ENCODE results near the gene ILK.

DNA sequence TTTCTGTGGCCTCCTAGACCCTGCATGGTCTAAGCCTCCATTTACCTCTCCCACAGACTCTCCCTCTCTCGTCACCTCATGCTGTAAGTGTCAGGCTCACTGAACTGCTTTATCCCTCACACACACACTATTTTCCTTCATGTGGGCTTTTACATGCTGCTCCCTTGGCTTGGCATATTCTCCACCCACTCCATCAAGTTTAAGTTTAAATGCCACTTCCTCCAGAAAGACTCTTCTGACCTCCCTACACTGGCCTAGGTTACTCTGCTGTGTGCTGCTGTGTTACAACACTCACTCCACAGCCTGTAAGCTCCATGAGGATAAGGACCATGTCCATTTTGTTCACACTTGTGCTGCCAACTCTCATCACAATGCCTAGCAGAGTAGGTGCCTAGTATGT, 49.5 kb downstream of the ILK start:
- TF ChIP-seq EZH2 (conservative IDR thresholded peaks at IDR 0.05; ENCODE audit: low read depth, low read length): no peak
- TF ChIP-seq RBFOX2 (IDR thresholded peaks at IDR 0.05; ENCODE audit: low read depth, low read length): no peak
- TF ChIP-seq, protein P1, sequence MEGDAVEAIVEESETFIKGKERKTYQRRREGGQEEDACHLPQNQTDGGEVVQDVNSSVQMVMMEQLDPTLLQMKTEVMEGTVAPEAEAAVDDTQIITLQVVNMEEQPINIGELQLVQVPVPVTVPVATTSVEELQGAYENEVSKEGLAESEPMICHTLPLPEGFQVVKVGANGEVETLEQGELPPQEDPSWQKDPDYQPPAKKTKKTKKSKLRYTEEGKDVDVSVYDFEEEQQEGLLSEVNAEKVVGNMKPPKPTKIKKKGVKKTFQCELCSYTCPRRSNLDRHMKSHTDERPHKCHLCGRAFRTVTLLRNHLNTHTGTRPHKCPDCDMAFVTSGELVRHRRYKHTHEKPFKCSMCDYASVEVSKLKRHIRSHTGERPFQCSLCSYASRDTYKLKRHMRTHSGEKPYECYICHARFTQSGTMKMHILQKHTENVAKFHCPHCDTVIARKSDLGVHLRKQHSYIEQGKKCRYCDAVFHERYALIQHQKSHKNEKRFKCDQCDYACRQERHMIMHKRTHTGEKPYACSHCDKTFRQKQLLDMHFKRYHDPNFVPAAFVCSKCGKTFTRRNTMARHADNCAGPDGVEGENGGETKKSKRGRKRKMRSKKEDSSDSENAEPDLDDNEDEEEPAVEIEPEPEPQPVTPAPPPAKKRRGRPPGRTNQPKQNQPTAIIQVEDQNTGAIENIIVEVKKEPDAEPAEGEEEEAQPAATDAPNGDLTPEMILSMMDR (CRISPR knock-in tag; IDR thresholded peaks at IDR 0.05): no peak
- TF ChIP-seq ZNF382 (CRISPR knock-in tag; IDR thresholded peaks at IDR 0.05; ENCODE audit: borderline replicate concordance): no peak
- no peak for TF ChIP-seq HDAC2 (CRISPR knock-in tag; IDR thresholded peaks at IDR 0.05)
- no peak for TF ChIP-seq MTA3 (CRISPR knock-in tag; IDR thresholded peaks at IDR 0.05)
- TF ChIP-seq, protein P2, sequence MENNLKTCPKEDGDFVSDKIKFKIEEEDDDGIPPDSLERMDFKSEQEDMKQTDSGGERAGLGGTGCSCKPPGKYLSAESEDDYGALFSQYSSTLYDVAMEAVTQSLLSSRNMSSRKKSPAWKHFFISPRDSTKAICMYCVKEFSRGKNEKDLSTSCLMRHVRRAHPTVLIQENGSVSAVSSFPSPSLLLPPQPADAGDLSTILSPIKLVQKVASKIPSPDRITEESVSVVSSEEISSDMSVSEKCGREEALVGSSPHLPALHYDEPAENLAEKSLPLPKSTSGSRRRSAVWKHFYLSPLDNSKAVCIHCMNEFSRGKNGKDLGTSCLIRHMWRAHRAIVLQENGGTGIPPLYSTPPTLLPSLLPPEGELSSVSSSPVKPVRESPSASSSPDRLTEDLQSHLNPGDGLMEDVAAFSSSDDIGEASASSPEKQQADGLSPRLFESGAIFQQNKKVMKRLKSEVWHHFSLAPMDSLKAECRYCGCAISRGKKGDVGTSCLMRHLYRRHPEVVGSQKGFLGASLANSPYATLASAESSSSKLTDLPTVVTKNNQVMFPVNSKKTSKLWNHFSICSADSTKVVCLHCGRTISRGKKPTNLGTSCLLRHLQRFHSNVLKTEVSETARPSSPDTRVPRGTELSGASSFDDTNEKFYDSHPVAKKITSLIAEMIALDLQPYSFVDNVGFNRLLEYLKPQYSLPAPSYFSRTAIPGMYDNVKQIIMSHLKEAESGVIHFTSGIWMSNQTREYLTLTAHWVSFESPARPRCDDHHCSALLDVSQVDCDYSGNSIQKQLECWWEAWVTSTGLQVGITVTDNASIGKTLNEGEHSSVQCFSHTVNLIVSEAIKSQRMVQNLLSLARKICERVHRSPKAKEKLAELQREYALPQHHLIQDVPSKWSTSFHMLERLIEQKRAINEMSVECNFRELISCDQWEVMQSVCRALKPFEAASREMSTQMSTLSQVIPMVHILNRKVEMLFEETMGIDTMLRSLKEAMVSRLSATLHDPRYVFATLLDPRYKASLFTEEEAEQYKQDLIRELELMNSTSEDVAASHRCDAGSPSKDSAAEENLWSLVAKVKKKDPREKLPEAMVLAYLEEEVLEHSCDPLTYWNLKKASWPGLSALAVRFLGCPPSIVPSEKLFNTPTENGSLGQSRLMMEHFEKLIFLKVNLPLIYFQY (CRISPR knock-in tag; IDR thresholded peaks at IDR 0.05; ENCODE audit: borderline replicate concordance): no peak
- no peak for TF ChIP-seq ONECUT2 (CRISPR knock-in tag; IDR thresholded peaks at IDR 0.05)
- TF ChIP-seq, protein P3, sequence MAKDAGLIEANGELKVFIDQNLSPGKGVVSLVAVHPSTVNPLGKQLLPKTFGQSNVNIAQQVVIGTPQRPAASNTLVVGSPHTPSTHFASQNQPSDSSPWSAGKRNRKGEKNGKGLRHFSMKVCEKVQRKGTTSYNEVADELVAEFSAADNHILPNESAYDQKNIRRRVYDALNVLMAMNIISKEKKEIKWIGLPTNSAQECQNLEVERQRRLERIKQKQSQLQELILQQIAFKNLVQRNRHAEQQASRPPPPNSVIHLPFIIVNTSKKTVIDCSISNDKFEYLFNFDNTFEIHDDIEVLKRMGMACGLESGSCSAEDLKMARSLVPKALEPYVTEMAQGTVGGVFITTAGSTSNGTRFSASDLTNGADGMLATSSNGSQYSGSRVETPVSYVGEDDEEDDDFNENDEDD (CRISPR knock-in tag; IDR thresholded peaks at IDR 0.05; ENCODE audit: borderline replicate concordance): no peak
- no peak for TF ChIP-seq MAFK (conservative IDR thresholded peaks at IDR 0.05 in 1 of 2, IDR thresholded peaks at IDR 0.05 in 1 of 2; ENCODE audit: low read length in 2 of 2)
